Stimulated activated CD8-positive, alpha-beta memory T cell treated with anti-CD3 and anti-CD28 coated beads, Interleukin-4, amount 100 ng/mL, for 24 hours (primary cell): ENCODE data around the gene PLA2G4E.

Experiments used
- DNase-seq: peaks from one replicate; pipeline ENCODE4 v3.0.0-alpha.2; 2020; ENCODE audit warnings: low read depth

PLA2G4E gene, protein sequence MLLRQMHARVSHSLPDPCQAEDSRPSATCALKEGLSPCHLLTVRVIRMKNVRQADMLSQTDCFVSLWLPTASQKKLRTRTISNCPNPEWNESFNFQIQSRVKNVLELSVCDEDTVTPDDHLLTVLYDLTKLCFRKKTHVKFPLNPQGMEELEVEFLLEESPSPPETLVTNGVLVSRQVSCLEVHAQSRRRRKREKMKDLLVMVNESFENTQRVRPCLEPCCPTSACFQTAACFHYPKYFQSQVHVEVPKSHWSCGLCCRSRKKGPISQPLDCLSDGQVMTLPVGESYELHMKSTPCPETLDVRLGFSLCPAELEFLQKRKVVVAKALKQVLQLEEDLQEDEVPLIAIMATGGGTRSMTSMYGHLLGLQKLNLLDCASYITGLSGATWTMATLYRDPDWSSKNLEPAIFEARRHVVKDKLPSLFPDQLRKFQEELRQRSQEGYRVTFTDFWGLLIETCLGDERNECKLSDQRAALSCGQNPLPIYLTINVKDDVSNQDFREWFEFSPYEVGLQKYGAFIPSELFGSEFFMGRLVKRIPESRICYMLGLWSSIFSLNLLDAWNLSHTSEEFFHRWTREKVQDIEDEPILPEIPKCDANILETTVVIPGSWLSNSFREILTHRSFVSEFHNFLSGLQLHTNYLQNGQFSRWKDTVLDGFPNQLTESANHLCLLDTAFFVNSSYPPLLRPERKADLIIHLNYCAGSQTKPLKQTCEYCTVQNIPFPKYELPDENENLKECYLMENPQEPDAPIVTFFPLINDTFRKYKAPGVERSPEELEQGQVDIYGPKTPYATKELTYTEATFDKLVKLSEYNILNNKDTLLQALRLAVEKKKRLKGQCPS

DNA sequence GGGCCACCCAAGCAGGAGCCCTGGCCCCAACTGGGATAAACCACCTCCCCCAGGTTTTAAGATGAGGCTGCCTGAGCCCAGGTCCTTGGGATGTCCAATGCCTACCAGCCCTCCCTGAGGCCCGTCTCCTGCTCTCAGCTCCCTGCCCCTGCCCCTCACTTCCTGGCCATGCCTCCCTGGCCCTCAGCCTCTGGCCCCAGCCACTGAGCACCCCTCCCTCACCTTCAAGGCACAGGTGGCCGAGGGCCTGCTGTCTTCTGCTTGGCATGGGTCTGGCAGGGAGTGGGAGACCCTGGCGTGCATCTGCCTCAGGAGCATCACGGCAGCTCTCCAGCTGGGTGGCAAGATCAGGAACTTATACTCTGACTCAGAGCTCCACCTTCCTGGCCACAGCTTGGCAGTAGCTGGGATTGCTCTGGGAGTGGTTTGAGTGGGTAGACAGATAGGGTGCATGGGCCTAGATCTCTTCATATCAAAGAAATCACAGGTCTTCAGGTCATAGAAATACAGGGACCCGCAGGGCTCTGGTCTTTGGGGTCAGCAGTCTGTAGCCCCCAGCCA is at the start of gene PLA2G4E:
Gene PLA2G4E, minus strand, starts transcription at position 330 of the 561 bp plus-strand sequence. Its CDS starts 12 bp downstream, at position 318.
- DNase-seq, result no peak

DNA sequence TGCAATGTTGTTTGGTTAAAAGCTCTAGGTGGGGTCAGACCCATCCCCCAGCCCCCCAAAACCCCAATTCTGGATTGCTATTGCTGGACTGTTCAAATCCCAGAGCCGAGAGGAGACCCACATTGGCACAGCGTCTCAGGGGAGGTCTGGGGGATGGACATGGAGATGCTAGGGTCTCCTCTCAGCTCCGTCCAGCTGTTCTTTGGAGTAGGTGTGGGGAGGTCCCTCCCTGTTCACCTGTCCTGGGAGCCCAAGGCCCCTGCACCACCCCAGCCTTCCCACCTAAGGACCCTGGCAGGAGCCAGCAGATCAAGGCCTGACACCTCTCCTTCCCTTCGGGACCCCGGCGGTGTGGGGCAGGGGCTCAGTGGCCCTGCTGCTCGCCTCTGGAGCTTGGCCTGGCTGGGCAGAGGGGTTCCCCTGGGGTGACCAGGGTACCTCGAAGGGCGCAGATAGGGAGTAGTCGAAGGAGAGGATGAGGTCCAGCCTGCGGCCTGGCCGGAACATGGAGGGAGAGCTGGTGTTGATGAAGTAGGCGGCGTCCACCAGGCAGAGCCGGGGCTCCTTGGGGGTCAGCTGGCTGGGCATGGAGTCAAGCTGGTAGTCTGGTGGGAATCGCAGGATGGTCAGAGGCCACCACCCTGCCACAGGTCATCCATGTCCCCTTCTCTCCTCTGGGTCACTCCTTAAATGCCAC is 49.6 kb upstream of the PLA2G4E start:
- no peak for DNase-seq

DNA sequence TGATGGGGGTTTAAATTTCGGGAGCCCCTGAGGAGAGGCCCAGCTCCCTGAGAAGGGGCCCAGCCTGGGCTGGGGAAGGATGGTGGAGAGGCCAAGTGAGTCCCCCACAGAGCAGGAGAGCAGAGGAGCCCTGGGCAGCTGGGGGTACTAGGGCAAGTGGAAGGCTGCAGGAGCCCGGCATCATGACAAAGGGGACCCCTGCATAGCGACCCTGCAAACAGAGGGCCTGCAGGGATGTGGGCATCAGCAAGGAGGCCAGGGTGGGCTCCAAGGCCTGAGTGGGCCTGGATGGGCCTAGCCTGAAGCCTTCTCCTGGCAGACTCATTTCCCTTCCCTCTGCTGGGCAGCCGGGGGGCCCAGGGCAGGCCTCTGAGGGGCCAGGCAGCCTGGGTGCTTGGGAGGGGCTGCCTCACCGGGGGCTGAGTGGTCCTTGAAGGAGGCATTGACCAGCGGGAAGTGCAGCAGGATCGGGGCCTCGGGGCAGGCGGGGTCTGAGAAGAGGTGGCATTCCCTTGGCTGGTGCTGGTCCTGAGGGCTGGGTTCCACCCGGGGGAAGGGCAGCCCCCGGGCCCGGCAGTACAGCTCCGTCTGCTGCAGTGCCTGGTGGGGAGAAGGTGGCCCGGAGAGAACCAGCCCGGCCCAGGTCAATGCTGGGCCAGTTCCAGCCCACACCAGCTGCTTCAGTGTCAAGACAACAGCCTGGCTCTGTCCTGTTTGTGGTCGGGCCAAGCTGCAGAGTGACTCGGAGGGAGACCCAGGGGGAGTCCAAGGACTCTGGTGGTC is 48.8 kb upstream of the PLA2G4E start:
- DNase-seq, result no peak

DNA sequence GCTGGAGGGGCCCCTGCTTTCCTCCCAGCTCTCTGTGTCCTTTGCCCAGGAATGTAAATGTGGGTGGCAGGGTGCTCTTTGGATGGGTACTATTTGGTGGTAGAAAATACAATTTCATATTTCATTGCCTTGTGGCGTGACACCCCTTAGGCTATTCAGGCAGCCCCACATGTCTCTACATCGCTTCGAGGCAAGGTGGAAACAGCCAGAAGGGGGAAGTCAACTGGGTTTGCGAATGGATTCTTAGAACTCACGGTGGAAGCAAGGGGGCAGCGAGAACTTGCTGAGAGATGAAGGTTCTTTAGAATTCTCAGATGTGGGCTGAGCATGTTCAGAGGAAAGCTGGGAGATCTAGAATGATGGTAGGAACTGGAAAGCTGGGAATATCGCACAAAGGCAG is 48.2 kb upstream of the PLA2G4E start:
- DNase-seq, result no peak

DNA sequence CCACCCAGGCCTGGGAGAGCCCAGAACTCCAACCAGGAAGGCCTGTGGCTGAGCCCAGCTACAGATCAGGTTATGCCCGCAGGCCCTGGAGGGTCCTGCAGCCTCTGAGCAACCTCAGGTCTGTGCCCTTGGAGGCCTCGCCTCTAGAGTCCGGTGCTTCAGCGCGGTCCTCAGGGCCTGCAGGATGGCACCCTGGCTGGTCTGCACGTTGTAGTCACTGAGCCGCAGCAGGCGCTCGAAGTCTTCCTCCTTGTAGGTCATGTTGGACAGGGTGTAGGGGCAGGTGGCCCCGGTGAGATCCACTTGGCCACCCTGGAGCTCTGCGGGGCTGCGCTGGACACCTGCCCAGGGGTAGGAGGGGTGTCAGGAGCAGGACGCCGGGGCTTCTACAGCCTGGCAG is 47.8 kb upstream of the PLA2G4E start:
- no peak for DNase-seq

DNA sequence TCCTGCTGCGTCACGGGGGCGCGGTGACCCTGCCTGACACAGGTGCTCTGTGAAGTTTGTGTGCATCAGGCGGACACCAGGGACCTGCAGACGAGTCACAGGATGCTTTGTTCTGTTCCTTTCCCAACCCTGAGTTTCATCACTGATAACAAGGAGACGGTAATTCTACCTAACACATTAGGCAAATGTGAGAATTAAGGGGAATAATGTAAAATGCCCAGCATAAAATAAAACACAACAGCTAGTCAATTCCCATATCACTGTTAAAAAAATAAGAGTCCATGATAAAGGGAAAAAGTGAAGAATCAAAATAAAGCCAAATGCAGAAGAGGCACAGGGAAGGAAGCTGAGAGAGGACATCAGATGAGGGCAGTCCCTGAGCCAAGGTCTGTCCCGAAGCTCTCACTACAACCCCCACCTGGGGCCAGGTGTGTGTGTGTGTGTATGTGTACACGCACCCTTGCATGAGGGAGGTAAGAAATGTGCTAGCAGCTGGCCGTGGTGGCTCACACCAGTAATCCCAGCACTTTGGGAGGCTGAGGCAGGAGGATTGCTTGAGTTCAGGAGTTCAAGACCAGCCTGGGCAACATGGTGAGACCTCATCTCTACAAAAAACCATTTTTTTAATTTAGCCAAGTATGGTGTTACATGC is 46.0 kb upstream of the PLA2G4E start:
- DNase-seq, result no peak

DNA sequence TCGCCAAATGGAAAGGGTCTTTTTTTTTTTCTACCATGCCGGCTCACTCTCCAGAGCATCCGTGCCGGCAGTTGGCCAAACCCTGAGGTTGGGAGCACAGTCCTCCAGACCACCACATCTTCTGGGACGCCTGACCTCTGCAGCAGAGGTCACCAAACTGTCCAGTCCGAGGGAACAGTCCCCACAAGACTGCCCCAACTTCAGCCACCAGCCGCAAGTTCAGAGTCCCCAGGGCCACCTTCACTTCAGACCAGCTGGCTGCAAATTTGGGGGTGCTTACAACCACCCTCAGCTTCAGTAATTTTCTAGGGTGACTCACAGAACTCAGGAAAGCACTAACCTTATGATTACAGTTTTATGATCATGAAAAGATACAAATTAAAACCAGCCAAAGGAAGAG is 44.6 kb upstream of the PLA2G4E start:
- DNase-seq, result no peak

DNA sequence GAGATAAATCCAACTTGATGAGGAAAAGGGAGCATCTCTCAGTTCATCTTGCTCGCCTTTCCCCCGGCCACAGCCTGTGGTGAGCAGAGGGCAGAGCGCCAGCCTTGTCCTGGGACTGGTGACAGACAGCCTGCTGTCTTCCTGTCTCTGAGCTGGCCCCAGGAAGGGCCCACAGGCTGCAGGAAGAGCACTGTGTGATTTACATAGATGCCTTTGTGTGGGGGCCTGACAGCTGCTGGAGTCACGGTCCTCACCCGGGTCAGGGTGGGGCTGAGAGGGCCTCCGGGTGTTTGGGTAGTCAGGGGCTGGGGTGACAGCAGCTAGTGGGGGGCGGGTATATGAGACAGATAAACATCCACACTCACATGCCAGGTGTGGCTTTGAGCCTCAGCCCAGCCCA is 44.2 kb upstream of the PLA2G4E start:
- no peak for DNase-seq

DNA sequence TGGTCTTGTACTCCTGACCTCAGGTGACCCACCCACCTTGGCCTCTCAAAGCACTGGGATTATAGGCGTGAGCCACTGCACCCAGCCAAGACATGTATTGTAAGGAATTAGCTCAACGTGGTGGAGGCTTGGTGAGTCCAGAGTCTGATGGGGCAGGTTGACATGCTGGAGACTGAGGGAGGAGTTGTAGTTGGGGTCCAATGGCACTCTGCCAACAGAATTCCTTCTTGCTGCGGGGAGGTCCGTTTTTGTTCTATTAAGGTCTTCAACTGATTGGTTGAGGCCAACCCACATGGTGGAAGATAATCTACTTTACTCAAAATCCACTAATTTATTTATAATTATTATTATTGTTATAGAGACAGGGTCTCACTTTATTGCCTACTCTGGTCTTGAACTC is 43.4 kb upstream of the PLA2G4E start:
- DNase-seq, result no peak

DNA sequence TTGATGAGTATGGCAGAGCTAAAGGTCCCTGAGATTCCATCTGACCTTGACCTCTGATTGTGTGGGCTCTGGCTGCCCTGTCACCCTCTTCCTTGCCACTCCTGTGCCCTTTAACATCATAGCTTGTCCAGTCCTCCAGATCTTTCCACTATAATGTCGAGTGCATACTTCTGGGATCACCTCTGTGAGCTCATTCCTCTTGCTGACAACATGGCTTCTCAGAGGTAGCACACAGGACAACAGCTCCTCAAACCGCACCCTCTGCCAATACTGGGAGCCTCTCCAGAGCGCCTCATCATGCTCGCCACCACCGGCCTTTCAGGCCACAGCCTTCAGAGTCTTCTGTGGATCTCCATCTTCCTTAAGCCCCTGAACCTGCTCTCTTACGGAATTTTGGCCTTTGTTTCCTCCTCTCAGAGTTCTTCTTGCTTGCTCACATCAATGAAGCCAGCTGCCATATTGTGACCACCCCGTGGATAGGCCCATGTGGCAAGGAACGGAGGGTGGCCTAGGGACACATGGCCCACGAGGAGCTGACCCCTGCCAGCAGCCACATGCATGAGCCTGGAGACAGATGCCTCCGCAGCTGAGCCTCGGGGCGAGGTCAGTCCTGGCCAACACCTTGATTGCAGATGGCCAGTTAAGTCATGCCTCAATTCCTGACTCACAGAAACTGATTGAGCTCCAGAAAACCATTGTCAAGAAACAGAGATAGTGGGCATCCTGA is 42.4 kb upstream of the PLA2G4E start:
- no peak for DNase-seq

DNA sequence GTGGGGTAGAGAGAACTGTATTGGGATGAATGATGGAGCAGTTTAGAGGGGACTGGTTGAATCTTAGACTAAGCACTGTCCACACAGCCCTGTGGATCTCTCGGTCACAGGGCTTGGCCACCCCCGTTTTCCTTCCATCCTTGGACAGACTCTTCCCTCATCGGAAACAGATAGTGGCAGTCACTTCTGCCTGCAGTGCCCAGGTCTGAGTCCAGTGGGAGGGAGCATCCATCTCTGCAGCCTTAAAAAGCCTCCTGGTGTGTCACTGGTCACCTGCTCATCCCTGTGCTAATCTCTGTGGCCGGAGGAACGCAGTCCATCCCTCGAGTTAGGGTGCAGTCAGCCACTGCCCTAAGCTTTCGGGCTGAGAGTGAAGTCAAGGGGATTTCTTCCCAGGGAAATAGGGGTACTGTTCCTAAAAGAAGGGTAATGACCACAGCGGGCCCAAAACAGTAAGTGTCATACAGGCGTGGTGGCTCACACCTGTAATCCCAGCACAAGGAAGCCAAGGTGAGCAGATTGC is 41.5 kb upstream of the PLA2G4E start:
- DNase-seq, result no peak

DNA sequence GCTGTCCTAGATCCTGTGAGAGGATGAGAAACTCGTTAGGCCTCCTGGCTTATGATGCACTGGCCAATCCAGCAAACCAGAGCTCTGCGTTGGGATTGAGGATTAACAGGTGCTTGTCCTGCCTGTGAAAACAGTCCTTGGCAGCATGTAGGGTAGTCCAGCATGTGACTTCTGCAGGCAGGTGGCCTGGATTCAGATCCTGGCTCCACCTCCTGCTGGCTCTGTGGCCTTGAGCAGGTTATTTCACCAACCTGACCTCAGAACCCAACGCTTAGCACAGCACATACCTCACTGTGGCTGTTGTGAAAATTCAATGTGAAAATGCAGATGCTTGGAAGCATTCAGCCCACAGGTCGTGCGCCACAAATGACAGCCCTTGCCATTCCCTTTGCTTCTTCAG is 40.0 kb upstream of the PLA2G4E start:
- no peak for DNase-seq

DNA sequence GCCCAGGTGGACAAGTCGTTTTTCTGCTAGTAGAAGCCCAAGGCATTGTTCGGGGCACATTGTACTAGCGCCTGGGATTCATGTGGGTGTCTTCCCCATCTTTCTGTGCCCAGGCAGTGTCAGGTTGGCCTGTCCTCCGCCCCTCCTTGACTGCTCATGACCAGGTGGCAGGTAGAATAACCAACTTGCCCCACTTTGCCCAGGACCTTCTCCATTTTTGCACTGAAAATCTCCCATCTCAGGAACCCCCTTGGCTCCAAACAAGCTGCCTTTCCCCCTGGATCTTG is 39.6 kb upstream of the PLA2G4E start:
- no peak for DNase-seq

DNA sequence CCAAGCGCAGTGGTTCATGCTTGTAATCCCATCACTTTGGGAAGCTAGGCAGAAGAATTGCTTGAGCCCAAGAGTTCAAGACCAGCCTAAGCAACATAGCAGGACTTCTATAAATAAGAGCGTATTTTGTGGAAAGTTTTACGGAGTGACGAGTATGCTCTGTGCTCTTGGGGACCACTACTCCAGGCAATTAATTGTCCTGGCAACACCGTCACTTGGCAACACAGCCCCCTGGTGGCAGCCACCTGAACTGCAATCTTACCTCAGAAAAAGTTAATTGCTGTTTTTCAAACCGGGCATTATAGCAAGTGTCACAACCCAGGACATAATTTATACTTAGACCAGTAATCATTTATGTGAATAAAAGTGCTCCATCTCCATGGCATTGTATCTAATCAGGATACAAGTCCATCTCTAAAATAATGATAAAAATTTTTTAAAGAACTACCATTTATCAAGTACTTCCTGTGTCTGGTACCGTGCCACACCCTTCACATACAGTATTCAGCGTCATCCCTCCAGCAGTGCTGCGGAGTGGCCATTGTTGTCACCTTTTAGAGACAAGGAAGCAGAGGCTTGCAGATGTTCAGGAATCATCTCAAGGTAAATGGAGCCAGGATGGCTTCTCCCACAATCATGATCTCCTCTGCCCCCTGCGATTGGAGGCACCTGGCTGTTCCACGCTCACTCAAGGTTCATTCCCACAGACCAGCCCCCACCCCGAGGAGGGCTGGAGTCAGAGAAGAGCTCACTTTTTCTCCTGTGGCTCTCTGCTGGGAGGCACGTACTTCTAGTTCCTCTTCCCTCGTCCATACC is 39.0 kb upstream of the PLA2G4E start:
- DNase-seq, result peak; percentile 47

DNA sequence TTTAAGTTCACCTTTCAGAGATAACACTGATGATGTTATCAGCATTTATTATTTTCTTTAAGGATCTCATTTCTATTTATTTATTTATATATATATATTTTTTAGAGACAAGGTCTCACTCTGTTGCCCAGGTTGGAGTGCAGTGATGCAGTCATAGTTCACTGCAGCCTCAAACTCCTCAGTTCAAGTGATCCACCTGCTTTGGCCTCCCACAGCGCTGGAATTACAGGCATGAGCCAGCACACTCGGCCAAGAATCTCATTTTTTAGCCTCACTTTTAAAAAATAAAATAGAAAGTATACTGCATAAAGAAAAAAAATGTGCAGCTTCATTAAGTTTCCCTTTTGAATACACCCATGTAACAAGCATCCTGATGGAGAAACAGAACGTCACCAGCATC is 37.9 kb upstream of the PLA2G4E start:
- DNase-seq, result no peak

DNA sequence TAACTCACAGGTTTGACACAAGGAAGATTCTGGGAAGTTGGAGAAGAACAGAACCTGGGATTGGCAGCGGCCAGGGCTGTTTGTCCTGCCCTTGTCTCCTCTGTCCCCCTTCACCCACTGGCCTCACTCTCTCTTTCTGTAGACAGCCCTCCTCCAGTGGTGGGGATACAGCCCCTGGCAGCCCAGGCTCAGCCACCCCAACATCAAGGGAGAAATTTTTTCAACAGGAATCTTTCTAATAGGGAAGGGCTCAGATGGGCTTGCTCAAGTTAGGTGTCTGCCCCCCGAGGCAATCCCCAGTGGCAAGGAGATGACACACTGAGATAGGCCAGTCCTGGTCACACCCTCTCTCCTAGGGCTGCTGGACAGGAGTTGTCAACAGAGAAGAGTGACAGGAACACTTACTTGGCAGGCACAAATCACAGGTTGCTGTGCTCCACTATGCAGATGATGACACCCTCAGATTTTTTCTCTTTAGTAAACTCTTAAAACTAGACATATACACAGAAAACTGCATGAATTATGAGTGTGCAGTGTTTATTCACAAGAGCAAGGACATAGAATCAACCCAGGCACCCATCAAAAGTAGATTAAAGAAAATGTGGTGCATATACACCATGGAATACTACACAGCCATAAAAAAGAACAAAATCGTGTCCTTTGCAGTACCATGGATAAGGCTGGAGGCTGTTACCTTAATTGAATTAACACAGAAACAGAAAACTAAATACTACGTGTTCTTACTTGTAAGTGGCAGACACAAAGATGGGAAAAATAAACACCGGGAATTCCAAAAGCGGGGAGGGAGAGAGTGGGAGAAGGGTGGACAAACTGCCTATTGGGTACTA is 37.2 kb upstream of the PLA2G4E start:
- DNase-seq, result no peak

DNA sequence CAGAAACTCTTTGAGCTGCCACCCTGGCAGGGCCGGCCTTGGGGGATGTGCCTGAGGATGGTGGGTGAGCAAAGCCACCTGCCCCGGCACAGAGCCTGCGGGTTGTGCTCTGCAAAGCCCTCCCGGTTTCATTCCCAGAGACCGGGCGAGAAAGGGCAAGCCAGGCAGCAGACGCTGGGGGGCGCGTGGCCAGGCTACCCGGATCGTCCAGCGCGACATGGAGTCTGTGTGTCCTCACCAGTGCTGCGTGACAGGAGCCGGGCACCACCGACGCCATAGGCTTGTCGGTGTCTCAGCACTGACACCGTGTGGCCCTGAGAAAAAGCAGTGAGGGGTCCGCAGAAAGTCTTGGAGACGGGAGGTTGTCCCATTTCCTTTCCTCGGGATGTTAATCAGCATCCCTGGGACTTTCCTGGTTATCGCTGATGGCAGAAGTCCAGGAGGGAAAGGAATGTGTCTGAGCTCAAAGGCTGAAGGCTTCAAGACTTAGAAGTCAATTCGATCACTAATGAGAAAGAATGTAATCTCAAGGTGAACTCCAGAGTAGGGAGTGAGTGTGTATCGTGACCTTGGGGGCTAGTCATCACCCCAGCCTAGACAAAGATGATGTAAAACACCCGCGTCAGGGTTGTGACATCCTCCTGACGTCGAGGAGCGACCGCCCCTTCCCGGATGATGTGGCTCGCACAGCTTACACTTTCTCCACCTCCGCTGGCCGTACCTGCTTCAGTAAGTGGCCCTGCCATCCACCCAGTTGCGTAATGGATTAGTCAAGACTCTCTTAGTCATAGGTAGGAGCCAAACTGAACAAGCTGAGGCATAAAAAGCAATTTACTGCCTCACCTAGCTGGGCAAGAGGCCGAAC is 36.3 kb upstream of the PLA2G4E start:
- peak; percentile 16 for DNase-seq

DNA sequence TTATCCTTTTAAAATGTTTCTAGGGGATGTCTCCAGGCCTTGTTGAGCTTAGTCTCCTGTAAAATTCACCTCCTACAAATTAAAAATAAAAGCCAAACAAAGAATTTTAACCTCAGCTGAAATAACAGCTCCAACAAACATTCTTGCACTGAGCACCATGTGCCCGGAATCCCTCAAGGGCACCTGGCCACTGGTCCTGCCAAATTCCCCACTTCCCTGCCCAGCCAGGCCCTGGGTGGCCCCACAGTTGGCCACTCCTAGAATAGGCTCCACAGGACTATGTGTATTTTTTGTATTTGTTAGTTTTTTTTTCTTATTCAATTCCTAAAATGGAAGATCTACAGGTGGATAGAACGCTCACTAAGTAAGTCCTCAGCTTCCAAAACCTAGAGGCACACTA is 33.1 kb upstream of the PLA2G4E start:
- DNase-seq, result no peak
